Testis (tissue), 2 donors: Measurements from ENCODE around the gene MYG1.
"Not testable (repeated sequence)": the region's sequence is repeated elsewhere in the genome, so short reads cannot be mapped to it uniquely, and the experiment has no call there.

ENCODE experiments used
- CTCF ChIP-seq, 3 experiments: fragments of 450-650 bp in 2 of 3; fragments of 200-600 bp in 1 of 3; sonication (generic) in 1 of 3; IDR thresholded peaks; one replicate each; pipeline ENCODE4 v1.5.1; 2016 to 2019; ENCODE audit warnings: antibody characterized with exemption in 3 of 3, mild to moderate bottlenecking in 2 of 3, moderate library complexity in 1 of 3
- POLR2A ChIP-seq: fragments of 450-650 bp; IDR thresholded peaks from one replicate; pipeline ENCODE4 v1.6.1; 2017; ENCODE audit warnings: antibody characterized with exemption, mild to moderate bottlenecking, moderate library complexity

GRCh38 chr12:53297106-53297505 is 2.4 kb upstream of the MYG1 start:
- not testable (repeated sequence) for TF ChIP-seq CTCF (IDR thresholded peaks at IDR 0.05); POLR2A
